Osteocyte (in vitro differentiated cells): Measurements from ENCODE around the gene PPM1L. TPM values are rescaled to one million over a fixed set of nuclear protein-coding genes. Genes with fewer than 3 reads are reported as not detected.

Source experiments
- DNase-seq: peaks from one replicate; pipeline ENCODE4 v3.0.0; 2021; ENCODE audit warnings: mixed read lengths; ENCODE audit not compliant: unreplicated experiment; ENCODE audit errors: extremely low spot score
- H3K27ac Mint-ChIP-seq: one replicate; pipeline ENCODE4 v1.8.0; 2021; ENCODE audit warnings: mild to moderate bottlenecking, mixed read lengths; ENCODE audit not compliant: unreplicated experiment
- H3K27me3 Mint-ChIP-seq: one replicate; pipeline ENCODE4 v1.8.0; 2021; ENCODE audit warnings: mixed read lengths; ENCODE audit not compliant: unreplicated experiment
- H3K36me3 Mint-ChIP-seq: one replicate; pipeline ENCODE4 v1.8.0; 2021; ENCODE audit warnings: mixed read lengths; ENCODE audit not compliant: unreplicated experiment
- H3K4me1 Mint-ChIP-seq: one replicate; pipeline ENCODE4 v1.8.0; 2021; ENCODE audit warnings: mixed read lengths; ENCODE audit not compliant: unreplicated experiment
- H3K4me3 Mint-ChIP-seq: one replicate; pipeline ENCODE4 v1.8.0; 2021; ENCODE audit warnings: mild to moderate bottlenecking, moderate library complexity, mixed read lengths; ENCODE audit not compliant: unreplicated experiment
- H3K9me3 Mint-ChIP-seq: one replicate; pipeline ENCODE4 v1.8.0; 2021; ENCODE audit warnings: mixed read lengths; ENCODE audit not compliant: unreplicated experiment
- CTCF ChIP-seq: fragments of 200-600 bp; sonication (generic); IDR thresholded peaks from 2 replicates; pipeline ENCODE4 v1.5.0; 2021; ENCODE audit warnings: antibody characterized with exemption, mild to moderate bottlenecking, moderate library complexity
- total RNA-seq: library from RNA; stranded (reverse); gene quantifications from 2 replicates; pipeline ENCODE4 v1.2.1, GENCODE V29; 2021

PPM1L gene
- total RNA-seq, 1 donor from 2014 or later: 9.1 TPM

- TF ChIP-seq CTCF: no peak
- no peak overlapping the region for H3K27ac Mint-ChIP-seq
- H3K4me3 Mint-ChIP-seq: no peak overlapping the region
- H3K4me1 Mint-ChIP-seq: no peaks in the 10 kb centered on the region
- H3K27me3 Mint-ChIP-seq: no peaks in the 10 kb centered on the region
- no peaks in the 10 kb centered on the region for H3K9me3 Mint-ChIP-seq
- H3K36me3 Mint-ChIP-seq: no peaks in the 10 kb centered on the region
- DNase-seq: no peak
These were observed 259.1 kb downstream of the PPM1L start for GRCh38 chr3:161014843-161015749.

GRCh38 chr3:161016417-161017313 is 260.6 kb downstream of the PPM1L start:
- Mint-ChIP-seq H3K9me3 (peaks cover 8% of the 10 kb centered on the region), H3K4me3 (no peak overlapping the region), H3K27me3 (no peaks in the 10 kb centered on the region), H3K4me1 (no peaks in the 10 kb centered on the region), H3K27ac (no peak overlapping the region), H3K36me3 (no peaks in the 10 kb centered on the region)
- DNase-seq: no peak
- no peak for TF ChIP-seq CTCF

- no peak overlapping the region for H3K4me3 Mint-ChIP-seq
- no peak overlapping the region for H3K27ac Mint-ChIP-seq
- H3K27me3 Mint-ChIP-seq: no peaks in the 10 kb centered on the region
- no peaks in the 10 kb centered on the region for H3K4me1 Mint-ChIP-seq
- H3K36me3 Mint-ChIP-seq: no peaks in the 10 kb centered on the region
- peaks cover 15% of the 10 kb centered on the region for H3K9me3 Mint-ChIP-seq
- no peak for DNase-seq
- no peak for TF ChIP-seq CTCF
These were observed 261.9 kb downstream of the PPM1L start for GRCh38 chr3:161017971-161018370.

- peaks cover 24% of the 10 kb centered on the region for H3K9me3 Mint-ChIP-seq
- H3K4me3 Mint-ChIP-seq: no peak overlapping the region
- no peak overlapping the region for H3K27ac Mint-ChIP-seq
- no peak for DNase-seq
- H3K36me3 Mint-ChIP-seq: no peaks in the 10 kb centered on the region
- no peak for TF ChIP-seq CTCF
- no peaks in the 10 kb centered on the region for H3K27me3 Mint-ChIP-seq
- no peaks in the 10 kb centered on the region for H3K4me1 Mint-ChIP-seq
These were observed 264.2 kb downstream of the PPM1L start for GRCh38 chr3:161020256-161020655.

GRCh38 chr3:161025911-161026310 is 269.9 kb downstream of the PPM1L start:
- no peak overlapping the region for H3K27ac Mint-ChIP-seq
- DNase-seq: no peak
- no peaks in the 10 kb centered on the region for H3K27me3 Mint-ChIP-seq
- no peak overlapping the region for H3K4me3 Mint-ChIP-seq
- TF ChIP-seq CTCF: no peak
- no peaks in the 10 kb centered on the region for H3K4me1 Mint-ChIP-seq
- H3K36me3 Mint-ChIP-seq: no peaks in the 10 kb centered on the region
- H3K9me3 Mint-ChIP-seq: peaks cover 24% of the 10 kb centered on the region
